ENCODE measurements around the gene CFI.
"Not testable (repeated sequence)": the region's sequence is repeated elsewhere in the genome, so short reads cannot be mapped to it uniquely, and the experiment has no call there.

The CFI gene

DNA sequence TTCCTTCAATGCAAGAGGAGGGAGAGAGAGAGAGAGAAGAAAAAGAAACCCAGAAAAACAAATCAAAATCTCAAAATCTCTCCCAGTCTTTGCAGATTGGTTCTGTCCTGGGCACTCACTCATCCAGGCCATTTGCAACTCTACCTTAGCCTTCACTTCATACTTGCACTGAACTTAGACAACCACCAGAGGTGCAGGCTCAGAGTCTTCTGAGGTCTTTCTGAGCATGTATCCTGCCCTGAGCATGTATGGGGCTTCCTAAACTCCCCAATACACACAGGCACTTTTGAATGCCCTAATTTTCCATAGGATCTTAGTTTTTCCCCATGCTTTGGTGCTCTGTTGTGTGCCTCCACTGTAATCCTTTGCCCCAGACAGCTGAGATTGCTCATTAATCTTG, 2.9 kb downstream of the CFI start:
- DNase-seq (ENCODE audit: low spot score): no peak

GRCh38 chr4:109795059-109795458, 6.7 kb downstream of the CFI start:
- DNase-seq (ENCODE audit: low spot score): no peak

- DNase-seq (ENCODE audit: low spot score): no peak
Measured at GRCh38 chr4:109787807-109788206, 14.0 kb downstream of the CFI start.

DNA sequence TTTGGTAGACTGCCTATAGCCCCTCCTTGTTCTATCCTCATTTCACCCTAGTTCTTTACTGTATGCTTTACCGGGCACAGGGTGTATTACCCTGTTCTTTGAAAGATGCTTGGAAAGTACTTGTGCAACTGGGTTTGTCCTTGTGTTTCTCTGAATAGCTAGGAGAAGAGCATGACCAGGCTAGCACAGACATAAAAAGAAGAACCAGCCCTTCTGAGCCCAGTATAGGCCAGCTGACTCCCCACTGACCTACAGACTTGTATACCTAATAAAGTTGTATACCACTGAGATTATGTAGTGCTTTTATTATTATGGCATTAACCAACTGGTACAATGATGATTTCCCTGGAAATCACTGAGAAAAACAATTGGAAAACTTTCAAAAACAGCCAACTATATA, 15.0 kb downstream of the CFI start:
- DNase-seq (ENCODE audit: low spot score): no peak

DNA sequence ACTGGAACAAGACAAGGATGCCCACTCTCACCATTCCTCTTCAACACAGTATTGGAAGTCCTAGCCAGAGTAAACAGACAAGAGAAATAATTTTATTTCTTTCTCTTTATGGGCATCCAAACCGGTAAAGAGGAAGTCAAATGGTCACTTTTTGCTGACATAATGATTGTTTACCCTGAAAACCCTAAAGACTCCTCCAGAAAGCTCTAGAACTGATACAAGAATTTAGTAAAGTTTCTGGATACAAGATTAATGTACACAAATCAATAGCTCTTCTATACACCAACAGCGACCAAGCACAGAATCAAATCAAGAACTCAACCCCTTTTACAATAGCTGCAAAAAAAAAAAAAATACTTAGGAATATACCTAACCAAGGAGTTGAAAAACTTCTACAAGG, 19.7 kb downstream of the CFI start:
- DNase-seq (ENCODE audit: low spot score): not testable (repeated sequence)

- DNase-seq (ENCODE audit: low spot score): no peak
Measured at GRCh38 chr4:109764789-109765402, 36.9 kb downstream of the CFI start.

GRCh38 chr4:109764376-109764775, 37.4 kb downstream of the CFI start:
- no peak for DNase-seq (ENCODE audit: low spot score)

DNA sequence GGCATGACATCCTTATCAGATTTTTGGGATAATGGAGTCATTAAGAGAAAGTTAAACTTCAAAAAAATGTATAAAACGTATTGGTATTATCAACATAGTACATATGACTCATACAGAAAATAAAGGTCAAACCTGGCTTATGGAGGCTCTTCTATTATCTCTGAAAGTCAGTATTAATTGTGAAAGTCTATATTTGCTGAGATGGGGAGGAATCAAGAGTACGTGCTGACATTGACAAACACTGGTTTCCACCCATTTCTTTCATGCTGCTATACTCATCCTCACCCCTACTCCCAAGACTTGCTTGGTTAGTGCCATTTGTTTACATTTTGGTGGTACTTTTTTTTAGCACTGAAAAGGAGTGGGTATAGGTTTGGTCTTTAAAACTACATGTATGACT, 41.1 kb downstream of the CFI start:
- DNase-seq (ENCODE audit: low spot score): no peak

GRCh38 chr4:109755656-109756055, 46.1 kb downstream of the CFI start:
- no peak for DNase-seq (ENCODE audit: low spot score)

DNA sequence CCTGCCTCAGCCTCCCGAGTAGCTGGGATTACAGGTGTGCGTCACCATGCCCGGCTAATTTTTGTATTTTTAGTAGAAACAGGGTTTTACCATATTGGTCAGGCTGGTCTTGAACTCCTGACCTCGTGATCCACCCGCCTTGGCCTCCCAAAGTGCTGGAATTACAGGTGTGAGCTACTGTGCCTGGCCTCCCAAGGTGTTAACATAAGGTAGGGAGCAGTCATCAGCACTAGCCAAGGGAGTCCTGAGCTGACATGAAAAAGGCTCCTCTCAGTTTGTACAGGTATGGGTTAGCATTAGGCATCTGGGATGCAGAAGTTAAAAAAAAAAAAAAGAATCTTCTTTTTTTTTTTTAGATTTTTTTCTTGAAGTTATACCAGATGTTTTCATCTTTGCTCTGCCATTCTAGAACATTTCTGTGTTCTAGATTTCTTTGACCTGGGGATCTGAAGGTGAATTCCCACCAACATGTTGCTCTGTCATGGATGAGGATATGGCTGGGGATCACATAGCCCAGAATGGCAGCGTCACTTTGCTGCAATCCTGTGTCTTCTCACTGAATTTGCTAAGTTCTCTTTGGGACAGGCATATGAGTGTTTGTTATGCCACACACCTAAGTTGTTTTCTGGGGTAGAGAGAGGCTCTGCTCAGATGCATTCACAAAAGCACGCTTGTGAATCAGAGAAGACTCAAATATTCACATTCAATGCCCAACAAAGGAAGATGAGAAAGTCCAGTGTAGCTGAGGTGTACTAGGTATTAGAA, 47.5 kb downstream of the CFI start:
- no peak for DNase-seq (ENCODE audit: low spot score)

DNA sequence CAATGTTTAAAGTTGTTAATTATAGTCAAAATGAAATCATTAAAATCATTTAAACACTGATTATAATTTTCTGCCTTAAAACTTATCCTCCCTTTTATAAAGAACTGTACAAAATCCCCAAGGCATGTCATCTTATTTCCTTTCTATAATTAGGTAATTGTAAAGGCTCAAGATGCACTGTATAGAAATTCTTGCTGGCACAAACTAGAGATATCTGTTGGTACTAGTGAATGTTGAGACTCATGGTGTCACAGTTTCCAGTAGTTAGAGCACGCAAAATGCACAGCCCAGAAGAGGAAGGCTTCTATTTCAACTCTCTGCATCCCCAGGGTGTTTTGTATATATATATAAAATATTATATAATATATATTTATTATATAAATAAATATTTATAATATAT, 49.3 kb downstream of the CFI start:
- no peak for DNase-seq (ENCODE audit: low spot score)

DNA sequence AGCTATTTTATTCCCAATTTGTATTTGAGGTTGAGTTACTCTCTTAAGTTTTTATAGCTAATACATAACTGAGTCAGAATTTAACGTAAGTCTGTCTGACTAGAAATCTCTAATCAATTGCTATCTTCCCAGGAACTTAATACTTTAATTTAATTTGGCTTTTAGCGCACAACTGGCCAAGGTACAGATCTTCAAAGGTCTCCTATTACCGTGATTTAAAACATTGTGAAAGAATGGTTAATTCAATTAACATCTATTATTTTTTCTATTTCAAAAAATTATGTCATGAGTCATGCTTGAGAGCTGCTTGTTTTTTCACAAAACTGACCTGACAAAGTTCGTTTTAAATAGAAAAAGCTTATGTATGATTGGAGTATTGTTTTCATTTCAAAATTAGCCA, 49.9 kb downstream of the CFI start:
- no peak for DNase-seq (ENCODE audit: low spot score)

DNA sequence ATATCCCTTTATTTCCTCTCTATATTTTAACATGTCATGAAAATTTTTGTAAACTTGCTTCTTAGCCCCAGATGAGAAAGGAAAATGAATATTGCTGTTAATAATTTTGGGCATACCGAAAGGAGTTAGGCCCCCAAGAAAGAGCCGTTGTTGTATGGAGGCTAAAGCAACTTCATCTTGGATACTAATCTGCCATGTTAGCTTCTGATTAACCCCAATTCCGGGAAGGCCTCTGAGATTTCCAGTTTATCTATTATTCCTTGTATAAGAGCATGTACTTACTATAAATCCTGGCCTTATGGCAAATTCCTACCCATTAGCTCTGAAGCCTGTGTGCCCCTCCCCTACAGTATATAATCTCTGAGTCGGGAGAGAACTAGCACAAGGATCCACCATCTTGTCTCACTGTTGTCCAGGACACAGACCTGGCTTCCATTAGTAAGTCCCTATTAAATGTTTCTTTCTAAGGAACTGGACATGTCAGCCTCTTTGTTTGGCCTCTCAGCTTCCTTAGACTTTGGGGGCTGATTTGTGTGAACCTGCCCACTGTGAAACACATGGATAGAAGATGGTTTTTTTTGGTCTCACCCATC, 51.1 kb downstream of the CFI start:
- DNase-seq (ENCODE audit: low spot score): no peak

DNA sequence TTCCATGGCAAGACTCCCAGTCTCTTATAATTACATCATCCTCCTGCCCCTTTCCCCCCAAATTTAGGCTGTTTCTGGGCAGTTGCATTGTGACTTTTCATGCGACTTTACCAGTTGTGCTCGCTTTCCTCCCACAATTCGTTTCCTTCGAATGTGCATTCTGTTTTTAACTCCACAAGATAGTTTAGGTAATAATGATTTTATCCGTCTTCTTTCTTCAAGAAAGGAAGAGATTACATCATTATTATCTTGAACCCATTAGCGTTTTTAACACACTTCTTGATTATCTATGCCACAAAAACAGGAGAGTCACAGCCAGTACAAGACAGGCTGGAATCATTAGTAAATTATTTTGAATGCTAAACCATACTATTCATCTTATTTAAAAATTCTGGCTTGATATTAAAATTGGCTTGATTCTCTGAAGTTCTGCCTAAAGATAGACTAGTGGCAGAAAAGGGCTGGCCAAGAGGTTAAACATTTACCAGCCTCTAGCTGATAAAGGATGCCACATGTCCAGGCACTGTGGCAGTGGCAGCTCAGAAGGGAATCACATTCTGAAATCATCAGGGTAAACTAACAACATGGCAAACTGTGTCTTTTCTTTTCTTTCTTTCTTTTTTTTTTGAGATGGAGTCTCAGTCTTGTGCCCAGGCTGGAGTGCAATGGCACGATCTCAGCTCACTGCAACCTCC, 52.3 kb downstream of the CFI start:
- no peak for DNase-seq (ENCODE audit: low spot score)

GRCh38 chr4:109748114-109748513, 53.7 kb downstream of the CFI start:
- DNase-seq (ENCODE audit: low spot score): no peak

GRCh38 chr4:109746728-109747127, 55.1 kb downstream of the CFI start:
- no peak for DNase-seq (ENCODE audit: low spot score)

DNA sequence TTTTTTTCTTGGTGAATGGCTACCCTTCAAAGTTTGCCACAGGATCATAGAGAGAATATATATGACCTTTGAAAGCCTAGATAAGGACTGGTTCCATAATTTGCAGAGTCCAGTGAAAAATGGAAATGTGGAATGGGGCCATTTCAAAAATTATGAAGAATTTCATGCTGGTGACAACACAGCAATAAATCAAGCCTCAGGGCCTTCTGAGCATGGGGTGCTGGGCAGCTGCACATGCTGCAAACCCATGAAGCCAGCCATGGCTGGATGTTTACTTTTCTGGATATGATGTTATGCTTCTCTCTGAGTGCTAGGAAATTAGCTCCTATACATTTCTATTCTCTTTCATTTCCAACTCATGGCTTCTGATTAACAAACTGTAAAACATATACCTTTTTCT, 56.0 kb downstream of the CFI start:
- DNase-seq (ENCODE audit: low spot score): no peak

DNA sequence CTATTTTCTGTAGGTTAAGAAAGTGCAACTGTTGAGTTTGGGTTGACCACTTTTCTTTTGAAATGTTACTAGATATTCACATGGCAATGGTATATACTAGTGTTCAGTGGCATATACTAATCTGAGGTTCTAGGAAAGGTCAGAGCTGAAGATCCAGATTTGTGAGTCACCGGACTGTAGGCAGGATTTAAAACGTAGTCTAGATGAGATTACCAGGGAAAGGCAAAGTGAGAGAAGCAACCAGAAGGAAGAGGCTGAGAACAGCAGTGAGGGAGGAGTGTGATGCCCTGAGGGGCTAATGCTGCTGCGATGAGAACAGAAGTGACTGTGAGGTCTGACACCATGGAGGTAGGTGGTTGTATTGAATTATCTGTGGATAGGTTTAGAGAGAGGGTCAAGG, 62.3 kb downstream of the CFI start:
- DNase-seq (ENCODE audit: low spot score): no peak

- DNase-seq (ENCODE audit: low spot score): no peak
Measured at GRCh38 chr4:109738104-109738872, 63.5 kb downstream of the CFI start.

GRCh38 chr4:109735566-109736365, 66.0 kb downstream of the CFI start:
- peak; percentile 49 for DNase-seq (ENCODE audit: low spot score)

DNA sequence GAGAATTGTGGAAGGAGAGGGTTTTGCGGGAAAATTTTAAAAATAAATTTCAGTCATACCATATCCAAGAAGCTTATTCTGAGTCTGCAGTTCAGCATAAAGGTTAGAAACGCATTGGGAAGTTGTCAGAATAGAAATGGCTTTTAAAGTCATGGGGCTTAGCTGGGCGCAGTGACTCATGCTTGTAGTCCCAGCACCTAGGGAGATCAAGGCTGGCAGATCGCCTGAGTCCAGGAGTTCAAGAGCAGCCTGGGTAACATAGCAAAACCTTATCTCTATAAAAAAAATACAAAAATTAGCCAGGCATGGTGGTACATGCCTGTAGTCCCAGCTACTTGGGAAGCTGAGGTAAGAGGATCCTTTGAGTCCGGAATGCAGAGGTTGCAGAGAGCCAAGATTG, 68.1 kb downstream of the CFI start:
- no peak for DNase-seq (ENCODE audit: low spot score)
